Endothelial cell of hepatic sinusoid (primary cell): ENCODE results near the gene PCCA.
"Not testable (repeated sequence)": the region's sequence is repeated elsewhere in the genome, so short reads cannot be mapped to it uniquely, and the experiment has no call there.

Experiments used
- in situ Hi-C: cut with HindIII; loops from 2 replicates; pipeline ENCODE4 v1.10.0; 2017; ENCODE audit warnings: low sequenced_read_pairs

PCCA gene

GRCh38 chr13:100088644-100089464 is at the start of gene PCCA:
Gene PCCA, plus strand, starts transcription at chr13:100089093. Its CDS starts 28 bp downstream, at chr13:100089121.
- in situ Hi-C loops = no loop called here

GRCh38 chr13:100039740-100040139 is 49.2 kb upstream of the PCCA start:
- in situ Hi-C loops = no loop called here

- in situ Hi-C loops = no loop called here
Measured at GRCh38 chr13:100040196-100040595, 48.7 kb upstream of the PCCA start.

- in situ Hi-C loops = no loop called here
Measured at GRCh38 chr13:100044936-100045335, 44.0 kb upstream of the PCCA start.

GRCh38 chr13:100045355-100045754 is 43.5 kb upstream of the PCCA start:
- in situ Hi-C loops = no loop called here

GRCh38 chr13:100051070-100051469 is 37.8 kb upstream of the PCCA start:
- in situ Hi-C loops = no loop called here

GRCh38 chr13:100059827-100060226 is 29.1 kb upstream of the PCCA start:
- in situ Hi-C loops = no loop called here

- in situ Hi-C loops = no loop called here
Measured at GRCh38 chr13:100063333-100063732, 25.6 kb upstream of the PCCA start.

- in situ Hi-C loops = no loop called here
Measured at GRCh38 chr13:100063906-100064305, 25.0 kb upstream of the PCCA start.

- in situ Hi-C loops = no loop called here
Measured at GRCh38 chr13:100068133-100068931, 20.6 kb upstream of the PCCA start.

- in situ Hi-C loops = no loop called here
Measured at GRCh38 chr13:100069278-100069677, 19.6 kb upstream of the PCCA start.

GRCh38 chr13:100075700-100076587 is 12.9 kb upstream of the PCCA start:
- in situ Hi-C loops = no loop called here

GRCh38 chr13:100079003-100079402 is 9.9 kb upstream of the PCCA start:
- in situ Hi-C loops = not testable (repeated sequence)

GRCh38 chr13:100083401-100083800 is 5.5 kb upstream of the PCCA start:
- in situ Hi-C loops = not testable (repeated sequence)

GRCh38 chr13:100088273-100088643 is 635 bp upstream of the PCCA start:
- in situ Hi-C loops = no loop called here

- in situ Hi-C loops = no loop called here
Measured at GRCh38 chr13:100089465-100090032, 656 bp downstream of the PCCA start.

- in situ Hi-C loops = no loop called here
Measured at GRCh38 chr13:100090861-100091260, 2.0 kb downstream of the PCCA start.

GRCh38 chr13:100091391-100091790 is 2.5 kb downstream of the PCCA start:
- in situ Hi-C loops = no loop called here

GRCh38 chr13:100092273-100092672 is 3.4 kb downstream of the PCCA start:
- in situ Hi-C loops = not testable (repeated sequence)

- in situ Hi-C loops = no loop called here
Measured at GRCh38 chr13:100095498-100095897, 6.6 kb downstream of the PCCA start.

GRCh38 chr13:100096526-100096925 is 7.6 kb downstream of the PCCA start:
- in situ Hi-C loops = no loop called here
